ENCODE data around the gene PFN1.

Gene PFN1

DNA sequence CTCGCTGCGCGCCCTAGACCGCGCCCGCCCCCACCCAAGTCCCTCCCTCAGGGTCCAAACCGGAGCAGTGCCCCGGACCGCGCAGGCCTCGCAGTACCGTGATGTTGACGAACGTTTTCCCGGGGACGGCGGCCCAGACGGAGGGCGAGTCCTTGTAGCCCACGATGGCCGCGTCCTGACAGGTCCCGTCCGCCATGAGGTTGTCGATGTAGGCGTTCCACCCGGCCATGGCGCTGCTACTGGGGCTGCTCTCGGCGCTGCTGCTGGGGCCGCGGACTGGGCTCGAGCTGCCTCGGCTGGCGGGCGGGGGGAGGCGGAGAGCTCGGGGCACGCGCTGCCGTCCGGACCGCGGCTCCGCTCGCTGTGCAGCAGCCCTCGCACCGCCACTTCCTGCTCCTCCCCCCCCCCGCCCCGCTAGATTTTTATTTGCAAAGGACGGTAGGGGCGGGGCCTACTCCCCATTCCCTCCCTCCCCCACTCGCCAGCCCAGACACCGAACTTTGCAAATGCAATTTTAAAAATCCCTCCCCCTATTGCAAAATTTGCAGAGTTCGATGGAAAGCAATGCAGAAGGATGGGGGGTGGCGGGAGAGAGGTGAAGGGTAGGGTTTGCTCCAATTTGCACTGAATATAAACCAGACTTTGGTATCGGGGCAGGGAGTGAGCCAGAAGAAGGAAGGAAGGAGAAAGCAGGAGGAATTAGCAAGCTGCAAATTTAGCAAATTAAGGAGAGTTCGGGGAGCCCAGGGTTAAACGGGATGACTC is at the start of gene PFN1:
Gene PFN1 (minus strand): TSS at position 365 of the 765 bp plus-strand sequence. CDS start 136 bp downstream, at position 229.
- peak; percentile 96 for DNase-seq

GRCh38 chr17:4997302-4998026 is 49.1 kb upstream of the PFN1 start, which contains the start of the genes INCA1 and KIF1C:
Gene INCA1, minus strand, starts transcription at chr17:4997522. Its CDS starts 3,085 bp downstream, at chr17:4994437.
Gene KIF1C, plus strand, starts transcription at chr17:4997950. Its CDS starts 2,297 bp downstream, at chr17:5000247.
- DNase-seq, result peak; percentile 84

DNA sequence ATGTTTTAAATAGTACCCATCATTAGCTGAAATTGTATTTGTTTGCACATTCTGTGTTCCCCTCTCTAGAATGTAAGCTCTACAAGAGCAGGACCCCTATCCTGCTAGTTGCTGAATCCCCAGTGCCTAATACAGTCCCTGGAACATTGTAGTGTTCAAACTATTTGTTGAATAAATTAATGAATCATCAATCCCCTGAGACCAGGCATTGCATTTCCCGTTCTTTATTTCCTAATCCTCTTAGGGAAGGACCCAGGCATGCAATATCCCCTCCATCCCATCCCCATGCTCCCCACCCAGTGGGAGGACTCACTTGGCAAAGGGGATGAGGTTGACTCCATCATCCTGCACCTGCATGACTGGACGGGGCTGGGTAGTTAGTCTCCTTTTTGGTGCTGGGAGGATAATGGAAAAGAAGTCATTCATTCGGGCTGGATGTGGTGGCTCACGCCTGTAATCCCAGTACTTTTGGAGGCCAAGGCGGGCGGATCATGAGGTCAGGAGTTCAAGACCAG is 45.8 kb upstream of the PFN1 start:
- DNase-seq, result no peak

GRCh38 chr17:4987767-4988567 is 39.6 kb upstream of the PFN1 start:
- peak; percentile 27 for DNase-seq

DNA sequence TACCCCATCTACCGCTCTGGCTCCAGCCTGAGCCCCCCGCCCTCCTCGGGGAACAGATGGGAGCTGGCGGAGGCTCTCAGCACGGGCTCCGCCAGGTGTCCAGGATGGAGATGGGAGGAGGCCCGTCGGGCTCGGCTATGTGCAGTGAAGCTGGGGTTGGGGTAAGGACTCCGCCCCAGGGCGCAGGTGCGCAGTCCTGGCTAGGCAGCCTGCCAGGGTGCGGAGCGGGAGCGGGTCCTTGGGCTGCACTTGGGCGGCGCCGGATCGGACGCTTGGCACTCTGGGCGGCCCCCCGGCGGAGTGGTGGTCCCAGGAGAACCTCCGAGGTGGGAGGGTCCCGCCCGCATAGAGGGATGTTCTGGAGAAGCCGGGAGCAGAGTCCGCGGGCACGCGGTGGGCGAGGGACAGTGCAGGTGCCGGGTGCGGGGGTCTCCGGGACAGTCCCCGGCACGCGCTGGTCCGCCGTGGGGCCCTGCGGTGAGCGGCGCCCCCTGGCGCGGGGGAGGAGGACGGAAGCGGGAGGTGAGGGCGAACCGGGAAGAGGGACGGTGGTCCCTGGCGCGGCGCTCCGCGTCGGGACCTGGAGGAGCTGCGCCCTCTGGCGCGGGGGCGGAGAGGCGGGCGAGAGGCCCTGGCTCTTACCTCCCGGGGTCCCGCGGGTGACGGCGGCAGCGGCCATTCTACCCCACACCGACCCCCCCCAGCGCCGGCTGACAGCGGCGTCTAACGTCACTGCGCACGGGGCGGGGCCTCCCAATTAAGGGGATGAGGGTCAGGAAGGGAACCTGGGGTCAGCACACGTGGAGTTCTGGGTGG is 38.8 kb upstream of the PFN1 start, which contains the start of gene CAMTA2:
Gene CAMTA2 (minus strand): TSS at position 725 of the 816 bp plus-strand sequence. CDS start 1,453 bp downstream, outside the sequence.
- DNase-seq, result peak; percentile 79

- DNase-seq, result no peak
Observed at GRCh38 chr17:4986403-4986802, 38.1 kb upstream of the PFN1 start.

GRCh38 chr17:4982305-4982704 is 34.0 kb upstream of the PFN1 start:
- no peak for DNase-seq

GRCh38 chr17:4980644-4981216 is 32.4 kb upstream of the PFN1 start:
- peak; percentile 57 for DNase-seq

GRCh38 chr17:4978726-4979125 is 30.4 kb upstream of the PFN1 start:
- no peak for DNase-seq

GRCh38 chr17:4974115-4974670 is 25.9 kb upstream of the PFN1 start:
- no peak for DNase-seq

GRCh38 chr17:4973256-4974114 is 25.2 kb upstream of the PFN1 start:
- no peak for DNase-seq

- no peak for DNase-seq
Observed at GRCh38 chr17:4972752-4973151, 24.4 kb upstream of the PFN1 start.

- no peak for DNase-seq
Observed at GRCh38 chr17:4972322-4972721, 24.0 kb upstream of the PFN1 start.

DNA sequence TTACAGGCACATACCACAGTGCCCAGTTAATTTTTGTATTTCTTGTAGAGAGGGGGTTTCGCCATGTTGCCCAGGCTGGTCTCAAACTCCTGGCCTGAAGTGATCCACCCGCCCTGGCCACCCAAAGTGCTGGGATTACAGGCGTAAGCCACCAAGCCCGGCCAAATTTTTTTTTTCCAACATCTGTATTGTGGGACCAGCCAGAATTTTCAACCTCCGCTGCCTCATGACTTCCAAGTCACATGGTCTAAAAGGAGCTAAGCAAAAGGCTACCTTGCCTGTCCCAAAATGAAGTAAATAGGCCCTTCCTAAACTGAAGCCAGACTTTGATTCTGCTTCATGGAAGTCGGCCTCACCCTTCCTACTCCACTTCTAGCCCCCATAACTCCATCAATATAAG is 23.5 kb upstream of the PFN1 start:
- DNase-seq, result no peak

DNA sequence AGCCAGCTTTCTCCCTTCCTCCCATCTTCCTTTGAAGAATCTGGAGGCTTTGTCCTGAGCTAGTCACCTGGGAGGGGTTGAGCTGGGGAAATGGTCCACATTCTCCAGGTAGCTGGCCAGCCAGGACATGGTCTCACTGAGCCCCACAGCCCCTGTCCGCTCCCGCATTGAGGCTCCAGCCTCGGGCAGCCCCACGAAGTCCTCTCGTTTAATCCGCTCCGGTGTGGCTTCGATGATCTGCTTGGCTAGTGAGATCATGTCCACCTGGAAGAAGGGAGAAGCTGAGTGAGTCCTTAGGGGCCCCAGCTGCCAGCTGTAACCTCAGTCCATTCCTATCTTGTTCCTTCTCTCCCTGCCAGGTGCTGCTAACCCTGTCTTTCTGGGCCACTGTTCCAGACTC is 21.9 kb upstream of the PFN1 start:
- DNase-seq, result no peak

DNA sequence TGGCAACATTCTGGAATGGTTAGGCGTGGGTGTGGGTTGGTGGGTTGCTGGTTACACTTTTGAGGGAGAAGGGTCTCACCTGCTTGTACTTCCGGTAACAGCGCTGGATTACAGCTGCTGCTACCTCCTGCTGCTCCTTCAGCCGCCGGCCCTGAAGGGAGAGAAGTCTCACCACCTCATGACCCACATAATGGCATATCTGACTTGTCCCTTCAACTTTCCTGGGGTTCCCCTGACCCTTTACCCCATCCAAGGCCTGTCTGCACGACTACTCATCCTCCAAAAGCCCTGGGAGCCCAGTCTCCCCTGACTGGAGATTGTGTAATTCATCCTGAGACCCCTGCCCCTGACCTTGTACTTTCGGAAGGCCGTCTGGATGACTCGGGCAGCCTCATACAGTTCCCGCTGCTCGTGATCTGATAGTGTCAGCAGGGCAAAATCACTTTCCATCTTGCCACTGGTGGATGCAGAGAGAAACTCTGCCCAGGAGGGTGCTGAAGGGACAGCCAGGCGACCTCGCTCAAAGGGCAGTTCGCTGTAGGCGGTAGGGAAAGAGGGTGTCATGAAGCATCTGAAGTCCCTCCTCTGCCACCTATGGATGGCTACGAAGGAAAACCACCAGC is 21.3 kb upstream of the PFN1 start:
- DNase-seq, result no peak

DNA sequence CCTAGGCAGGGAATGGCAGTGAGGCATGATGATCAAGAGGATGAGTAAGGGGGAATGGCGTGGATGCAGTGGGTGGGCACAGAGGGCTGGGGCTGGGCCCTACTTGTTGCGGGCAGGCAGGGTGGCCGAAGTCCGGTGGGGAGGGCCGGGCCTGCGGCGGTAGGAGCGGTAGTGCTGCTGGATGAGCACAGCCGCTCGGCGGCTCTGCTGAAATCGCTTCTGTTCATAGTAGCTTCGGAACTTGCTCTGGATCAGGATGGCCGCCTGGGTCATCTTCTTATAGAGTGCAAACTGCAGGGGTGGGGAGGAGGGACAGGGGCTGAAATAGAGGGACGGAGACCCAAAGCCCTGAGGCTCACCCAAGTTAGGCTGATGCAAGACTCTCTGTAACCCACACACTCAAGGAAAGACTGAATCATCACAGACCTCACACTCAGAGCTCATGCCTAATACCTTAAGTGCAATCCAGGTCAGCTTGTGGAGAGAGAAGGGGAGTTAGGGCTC is 20.8 kb upstream of the PFN1 start:
- peak; percentile 94 for DNase-seq

GRCh38 chr17:4968486-4969046 is 20.2 kb upstream of the PFN1 start:
- DNase-seq, result no peak
